Spleen (tissue), 11 donors: Measurements from ENCODE around the gene CCDC39. TPM values are rescaled to one million over a fixed set of nuclear protein-coding genes. Genes with fewer than 3 reads are reported as not detected.
A peak's percentile ranks its signal among the peaks of the same experiment; 100 is the strongest.

Source experiments
- DNase-seq: peaks from one replicate; pipeline ENCODE4 v3.0.0-alpha.2; 2020
- H3K27ac ChIP-seq, 8 donors: fragments of 200-600 bp; sonication (generic) in 7 of 8; 1 replicate in 4 of 8; 2 replicates in 4 of 8; pipeline versions ENCODE4 v1.5.0 to v1.8.0; 2016 to 2021; ENCODE audit warnings: inconsistent platforms in 4 of 8, mild to moderate bottlenecking in 4 of 8, moderate library complexity in 1 of 8
- H3K27me3 ChIP-seq, 7 donors: fragments of 200-600 bp; sonication (generic) in 6 of 7; replicated peaks in 1 of 7; 1 replicate in 4 of 7; 2 replicates in 3 of 7; pipeline versions ENCODE4 v1.5.0 to v1.8.0; 2016 to 2021; ENCODE audit warnings: inconsistent platforms in 3 of 7, mild to moderate bottlenecking in 1 of 7
- H3K36me3 ChIP-seq, 6 donors: fragments of 200-600 bp; sonication (generic) in 5 of 6; 1 replicate in 4 of 6; 2 replicates in 2 of 6; pipeline versions ENCODE4 v1.5.0 to v1.8.0; 2016 to 2021; ENCODE audit warnings: inconsistent platforms in 2 of 6
- H3K4me1 ChIP-seq, 6 donors: fragments of 200-600 bp; sonication (generic) in 5 of 6; 1 replicate in 3 of 6; 2 replicates in 3 of 6; pipeline versions ENCODE4 v1.5.0 to v1.8.0; 2016 to 2021; ENCODE audit warnings: inconsistent platforms in 3 of 6
- H3K4me3 ChIP-seq, 8 donors: fragments of 200-600 bp; sonication (generic) in 7 of 8; 1 replicate in 4 of 8; 2 replicates in 4 of 8; pipeline versions ENCODE4 v1.5.0 to v1.8.0; 2016 to 2021; ENCODE audit warnings: inconsistent platforms in 4 of 8, mild to moderate bottlenecking in 4 of 8, moderate library complexity in 2 of 8
- H3K9me3 ChIP-seq, 8 donors: fragments of 200-600 bp; sonication (generic) in 7 of 8; 1 replicate in 4 of 8; 2 replicates in 4 of 8; pipeline versions ENCODE4 v1.5.0 to v1.8.0; 2016 to 2021; ENCODE audit warnings: inconsistent platforms in 4 of 8
- POLR2A ChIP-seq, 3 donors: fragments of 450-650 bp; IDR thresholded peaks; one replicate each; pipeline ENCODE4 v1.5.1; 2017; ENCODE audit warnings: antibody characterized with exemption in 3 of 3, mild to moderate bottlenecking in 1 of 3
- POLR2AphosphoS5 ChIP-seq, 3 donors: sonication (generic); formaldehyde crosslinking; IDR thresholded peaks; one replicate each; pipeline ENCODE4 v1.5.1; 2017; ENCODE audit warnings: antibody characterized with exemption in 3 of 3
- WGBS, 5 donors: extraction: QIAGEN DNeasy Blood & Tissue Kit in 3 of 5; methylation state at CpG; one replicate each; pipeline versions ENCODE4 v1.1.5 to v1.1.7; 2013 to 2018; 5-methylcytosine and 5-hydroxymethylcytosine counted together
- intact Hi-C: fragments of 100-400 bp; cut with DNase I; formaldehyde crosslinking; loops from one replicate; pipeline ENCODE4 v1.15.0; 2023; ENCODE audit warnings: low total_unique reads
- polyA plus RNA-seq, 3 donors: library from polyadenylated mRNA; stranded (reverse); fragments of 200-250 nt; gene quantifications; one replicate each; pipeline ENCODE4 v1.2.1, GENCODE V29; 2013
- total RNA-seq, 7 donors: library from RNA; depleted of rRNA in 3 of 7; stranded (reverse); fragments of >200 nt in 3 of 7; fragmentation: NEBNext Ultra II Directional in 4 of 7; extraction: Animal tissue kit (Norgen Biotek cat#: 25700) in 4 of 7; gene quantifications; one replicate each; pipeline versions ENCODE4 v1.1.0 to v1.2.1, GENCODE V29; 2016 to 2021
- TF ChIP-seq, protein P1 (sequence below), 11 experiments: fragments of 200-600 bp in 7 of 11; fragments of 450-650 bp in 4 of 11; sonication (generic) in 4 of 11; IDR thresholded peaks in 8 of 11; conservative IDR thresholded peaks in 3 of 11; 1 replicate in 7 of 11; 2 replicates in 4 of 11; pipeline versions ENCODE4 v1.4.0 to v1.8.0; 2016 to 2021; ENCODE audit warnings: antibody characterized with exemption in 11 of 11, inconsistent platforms in 4 of 11, mild to moderate bottlenecking in 1 of 11
- donor health status: healthy with polysubstance abuse.
- donor health status: DM: no; HTN: no; CAD: no; lungs with moderate emphysema.
- donor health status: DM: no; HTN: no; CAD: no.
- donor health status: Bipolar disorder and iron deficiency.
- donor health status: healthy.
- donor health status: DM: no; HTN: no; CAD: no.
- donor health status: DM: yes; HTN: yes; CAD: no.

The CCDC39 gene
- total and polyA plus RNA-seq, 10 donors, result 0.11 to 0.34 (median 0.13) TPM; not detected in 7

DNA sequence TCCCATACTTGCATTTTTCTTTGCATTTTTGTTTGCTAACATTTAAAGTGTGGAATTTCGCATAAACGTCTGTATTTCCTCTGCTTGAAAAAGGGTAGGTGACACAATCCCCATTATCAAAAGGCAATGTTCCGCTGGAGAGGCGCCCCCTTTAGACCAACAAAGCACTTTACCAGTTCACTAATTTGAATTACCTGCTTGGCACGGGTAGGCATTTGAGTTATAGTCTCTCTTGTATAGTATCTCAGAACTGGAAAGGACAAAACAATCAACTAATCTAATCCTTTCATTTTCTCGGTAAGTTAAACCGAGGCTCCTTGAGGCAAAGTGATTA is 775 bp upstream of the CCDC39 start:
- Histone ChIP-seq H3K36me3 (no peaks in the 10 kb centered on the region), H3K27ac (peak overlapping the region in 3 of 8 donors; percentile 14 to 45 (median 30)), H3K9me3 (no peaks in the 10 kb centered on the region), H3K27me3 (peaks cover 0 to 59% (median 22%) of the 10 kb centered on the region in 7 donors), H3K4me3 (peak overlapping the region; percentile 37 to 77 (median 50)), H3K4me1 (peaks cover 0 to 24% (median 19%) of the 10 kb centered on the region in 6 donors)
- 1 to 3% (median 1%) methylated on average over 7 of the region's 7 CpGs for WGBS, 5 donors
- TF ChIP-seq POLR2A (IDR thresholded peaks at IDR 0.05) (no peak), POLR2AphosphoS5 (IDR thresholded peaks at IDR 0.05) (no peak)
- TF ChIP-seq, protein P1, sequence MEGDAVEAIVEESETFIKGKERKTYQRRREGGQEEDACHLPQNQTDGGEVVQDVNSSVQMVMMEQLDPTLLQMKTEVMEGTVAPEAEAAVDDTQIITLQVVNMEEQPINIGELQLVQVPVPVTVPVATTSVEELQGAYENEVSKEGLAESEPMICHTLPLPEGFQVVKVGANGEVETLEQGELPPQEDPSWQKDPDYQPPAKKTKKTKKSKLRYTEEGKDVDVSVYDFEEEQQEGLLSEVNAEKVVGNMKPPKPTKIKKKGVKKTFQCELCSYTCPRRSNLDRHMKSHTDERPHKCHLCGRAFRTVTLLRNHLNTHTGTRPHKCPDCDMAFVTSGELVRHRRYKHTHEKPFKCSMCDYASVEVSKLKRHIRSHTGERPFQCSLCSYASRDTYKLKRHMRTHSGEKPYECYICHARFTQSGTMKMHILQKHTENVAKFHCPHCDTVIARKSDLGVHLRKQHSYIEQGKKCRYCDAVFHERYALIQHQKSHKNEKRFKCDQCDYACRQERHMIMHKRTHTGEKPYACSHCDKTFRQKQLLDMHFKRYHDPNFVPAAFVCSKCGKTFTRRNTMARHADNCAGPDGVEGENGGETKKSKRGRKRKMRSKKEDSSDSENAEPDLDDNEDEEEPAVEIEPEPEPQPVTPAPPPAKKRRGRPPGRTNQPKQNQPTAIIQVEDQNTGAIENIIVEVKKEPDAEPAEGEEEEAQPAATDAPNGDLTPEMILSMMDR (IDR thresholded peaks at IDR 0.05 in 8 of 11, conservative IDR thresholded peaks at IDR 0.05 in 3 of 11), result peak in 4 of 11 experiments; percentile 19 to 35 (median 22)
- no peak for DNase-seq
- intact Hi-C loops, result no loop called here

DNA sequence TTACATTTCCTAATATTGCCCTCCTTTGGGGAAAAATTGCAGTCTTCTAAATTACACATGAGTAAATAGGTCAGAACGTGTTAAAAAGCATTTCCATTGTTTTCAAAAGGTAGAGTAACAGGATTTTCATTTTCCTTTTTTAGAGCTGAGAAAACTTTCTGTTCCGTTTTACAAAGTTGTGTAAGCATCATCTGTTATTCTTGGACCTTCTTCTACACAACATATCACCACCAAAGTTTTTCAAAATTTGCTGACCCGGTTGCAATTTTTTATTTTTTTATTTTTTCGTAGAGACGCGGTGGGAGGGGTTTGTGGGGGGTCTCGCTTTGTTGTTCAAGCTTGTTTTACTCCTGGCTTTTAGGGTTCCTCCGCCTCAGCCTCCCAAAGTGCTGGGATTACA is 1.1 kb downstream of the CCDC39 start:
- WGBS, 5 donors, result 19 to 37% (median 25%) methylated on average over 8 of the region's 8 CpGs
- TF ChIP-seq POLR2A (IDR thresholded peaks at IDR 0.05) (no peak), POLR2AphosphoS5 (IDR thresholded peaks at IDR 0.05) (no peak)
- TF ChIP-seq, protein P1 (IDR thresholded peaks at IDR 0.05 in 8 of 11, conservative IDR thresholded peaks at IDR 0.05 in 3 of 11), result no peak
- peaks cover 0 to 24% (median 19%) of the 10 kb centered on the region in 6 donors for H3K4me1 ChIP-seq
- H3K27me3 ChIP-seq, result peaks cover 0 to 51% (median 22%) of the 10 kb centered on the region in 7 donors
- H3K9me3 ChIP-seq, result no peaks in the 10 kb centered on the region
- no peak overlapping the region for H3K27ac ChIP-seq
- H3K4me3 ChIP-seq, result no peak overlapping the region
- intact Hi-C loops, result no loop called here
- H3K36me3 ChIP-seq, result no peaks in the 10 kb centered on the region
- no peak for DNase-seq

DNA sequence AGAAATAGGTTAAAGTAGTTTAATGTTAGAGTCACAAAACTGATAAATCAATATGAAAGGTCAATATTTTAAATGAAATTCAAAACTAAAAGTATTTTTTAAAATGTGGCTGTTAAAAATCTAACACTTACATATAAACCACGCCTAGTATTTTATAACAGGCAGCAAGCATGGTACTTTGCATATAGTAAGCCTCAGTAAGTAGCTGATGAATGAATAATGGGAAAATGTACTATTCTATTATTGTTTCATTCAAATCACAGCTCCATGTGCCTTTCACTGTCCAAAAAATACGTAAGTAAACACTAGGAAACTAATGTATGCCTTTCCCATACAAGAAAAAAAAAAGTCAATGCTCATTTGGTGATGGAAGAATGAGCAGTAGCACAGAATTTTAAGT is 17.8 kb downstream of the CCDC39 start:
- 66 to 81% (median 69%) methylated on average over 2 of the region's 2 CpGs for WGBS, 5 donors
- no peak for TF ChIP-seq POLR2A (IDR thresholded peaks at IDR 0.05)
- TF ChIP-seq, protein P1 (IDR thresholded peaks at IDR 0.05 in 8 of 11, conservative IDR thresholded peaks at IDR 0.05 in 3 of 11), result no peak
- TF ChIP-seq POLR2AphosphoS5 (IDR thresholded peaks at IDR 0.05), result no peak

DNA sequence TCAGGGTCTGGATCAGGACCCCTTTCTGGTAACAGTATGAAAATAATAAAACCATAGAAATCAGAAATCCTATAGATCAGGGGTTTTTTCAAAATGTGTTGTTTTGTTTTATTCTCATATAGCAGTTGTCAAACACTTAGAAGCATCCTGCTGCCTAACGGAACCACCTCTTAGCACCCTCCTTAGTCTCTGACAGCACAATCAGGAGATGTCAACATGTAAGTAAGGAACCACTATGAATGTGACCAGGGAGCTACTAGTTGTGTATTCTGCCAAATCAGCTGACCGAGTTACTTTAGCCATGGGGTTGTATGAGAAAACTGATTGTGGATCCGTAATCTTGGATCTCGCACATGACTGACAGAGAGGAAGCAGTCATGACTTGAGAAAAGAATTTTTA is 22.2 kb downstream of the CCDC39 start:
- DNase-seq, result no peak
- TF ChIP-seq POLR2AphosphoS5 (IDR thresholded peaks at IDR 0.05) (no peak), POLR2A (IDR thresholded peaks at IDR 0.05) (no peak)
- TF ChIP-seq, protein P1 (IDR thresholded peaks at IDR 0.05 in 8 of 11, conservative IDR thresholded peaks at IDR 0.05 in 3 of 11), result no peak

More for the DNA sequence above, 17.8 kb downstream of the CCDC39 start:
- H3K27ac ChIP-seq, result no peak overlapping the region
- no peak for DNase-seq
- H3K9me3 ChIP-seq, result no peaks in the 10 kb centered on the region
- H3K36me3 ChIP-seq, result no peaks in the 10 kb centered on the region
- intact Hi-C loops, result no loop called here
- H3K4me3 ChIP-seq, result no peak overlapping the region
- H3K4me1 ChIP-seq, result no peaks in the 10 kb centered on the region
- peaks cover 0 to 9% (median 0%) of the 10 kb centered on the region in 7 donors for H3K27me3 ChIP-seq

More for the DNA sequence above, 22.2 kb downstream of the CCDC39 start:
- Histone ChIP-seq H3K27ac (no peak overlapping the region), H3K36me3 (no peaks in the 10 kb centered on the region), H3K27me3 (peaks cover 0 to 12% (median 0%) of the 10 kb centered on the region in 7 donors), H3K4me1 (no peaks in the 10 kb centered on the region), H3K4me3 (no peak overlapping the region), H3K9me3 (no peaks in the 10 kb centered on the region)
- intact Hi-C loops, result no loop called here
- 77 to 83% (median 80%) methylated on average over 4 of the region's 4 CpGs for WGBS, 5 donors
